ENCODE measurements around the gene ST6GALNAC2.

DNA sequence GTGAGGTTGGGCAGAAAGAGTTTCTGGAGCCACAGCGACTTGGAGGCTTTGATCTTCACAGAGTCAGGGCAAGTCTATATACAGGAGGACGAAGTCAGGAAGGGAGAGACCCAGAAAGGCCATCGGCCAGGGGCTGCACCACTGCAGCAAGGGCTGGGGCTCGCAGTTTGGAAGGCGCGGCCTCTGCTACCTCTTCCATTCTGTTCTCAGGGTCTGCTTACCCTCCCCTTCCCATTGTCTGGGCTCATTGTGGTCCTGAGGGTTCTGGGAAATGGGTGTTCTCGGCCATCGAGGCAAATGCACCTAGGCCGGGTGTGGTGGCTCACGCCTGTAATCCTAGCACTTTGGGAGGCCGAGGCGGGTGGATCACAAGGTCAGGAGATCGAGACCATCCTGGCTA is 41.9 kb upstream of the ST6GALNAC2 start:
- TF ChIP-seq POLR2A (IDR thresholded peaks at IDR 0.05): no peak
- TF ChIP-seq, protein P1, sequence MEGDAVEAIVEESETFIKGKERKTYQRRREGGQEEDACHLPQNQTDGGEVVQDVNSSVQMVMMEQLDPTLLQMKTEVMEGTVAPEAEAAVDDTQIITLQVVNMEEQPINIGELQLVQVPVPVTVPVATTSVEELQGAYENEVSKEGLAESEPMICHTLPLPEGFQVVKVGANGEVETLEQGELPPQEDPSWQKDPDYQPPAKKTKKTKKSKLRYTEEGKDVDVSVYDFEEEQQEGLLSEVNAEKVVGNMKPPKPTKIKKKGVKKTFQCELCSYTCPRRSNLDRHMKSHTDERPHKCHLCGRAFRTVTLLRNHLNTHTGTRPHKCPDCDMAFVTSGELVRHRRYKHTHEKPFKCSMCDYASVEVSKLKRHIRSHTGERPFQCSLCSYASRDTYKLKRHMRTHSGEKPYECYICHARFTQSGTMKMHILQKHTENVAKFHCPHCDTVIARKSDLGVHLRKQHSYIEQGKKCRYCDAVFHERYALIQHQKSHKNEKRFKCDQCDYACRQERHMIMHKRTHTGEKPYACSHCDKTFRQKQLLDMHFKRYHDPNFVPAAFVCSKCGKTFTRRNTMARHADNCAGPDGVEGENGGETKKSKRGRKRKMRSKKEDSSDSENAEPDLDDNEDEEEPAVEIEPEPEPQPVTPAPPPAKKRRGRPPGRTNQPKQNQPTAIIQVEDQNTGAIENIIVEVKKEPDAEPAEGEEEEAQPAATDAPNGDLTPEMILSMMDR (IDR thresholded peaks at IDR 0.05): no peak
- TF ChIP-seq POLR2AphosphoS5 (IDR thresholded peaks at IDR 0.05): no peak
- TF ChIP-seq EP300 (IDR thresholded peaks at IDR 0.05): no peak

Measured in stomach (tissue), 4 donors.